NCI-H2107 treated with DMSO at 0.1 percent for 48 hours (cell line): ENCODE measurements around the gene ZNF407.
A peak's percentile ranks its signal among the peaks of the same experiment; 100 is the strongest.
"Not testable (repeated sequence)": the region's sequence is repeated elsewhere in the genome, so short reads cannot be mapped to it uniquely, and the experiment has no call there.

ENCODE experiments used
- DNase-seq: peaks from one replicate; lab custom pipeline; 2025; ENCODE audit not compliant: unreplicated experiment; lab: John Stamatoyannopoulos, UW

Gene ZNF407

GRCh38 chr18:74951165-74951760 lies 353.6 kb downstream of the ZNF407 start:
- no peak for DNase-seq

GRCh38 chr18:74957588-74958224 lies 360.0 kb downstream of the ZNF407 start:
- DNase-seq, result peak; percentile 85

GRCh38 chr18:74959216-74959615 lies 361.5 kb downstream of the ZNF407 start:
- no peak for DNase-seq

- DNase-seq, result no peak
These were observed 363.9 kb downstream of the ZNF407 start for GRCh38 chr18:74961596-74961995.

- DNase-seq, result peak; percentile 90
These were observed 366.3 kb downstream of the ZNF407 start for GRCh38 chr18:74963820-74964446.

GRCh38 chr18:74965682-74966081 lies 368.0 kb downstream of the ZNF407 start:
- DNase-seq, result no peak

- no peak for DNase-seq
These were observed 369.8 kb downstream of the ZNF407 start for GRCh38 chr18:74967438-74967837.

GRCh38 chr18:74967979-74968378 lies 370.3 kb downstream of the ZNF407 start:
- no peak for DNase-seq

GRCh38 chr18:74971358-74971757 lies 373.7 kb downstream of the ZNF407 start:
- not testable (repeated sequence) for DNase-seq

- not testable (repeated sequence) for DNase-seq
These were observed 374.1 kb downstream of the ZNF407 start for GRCh38 chr18:74971776-74972175.

GRCh38 chr18:74972354-74972753 lies 374.7 kb downstream of the ZNF407 start:
- no peak for DNase-seq

GRCh38 chr18:74975001-74975400 lies 377.3 kb downstream of the ZNF407 start:
- no peak for DNase-seq

- DNase-seq, result peak; percentile 54
These were observed 378.8 kb downstream of the ZNF407 start for GRCh38 chr18:74976331-74976909.

- DNase-seq, result no peak
These were observed 379.4 kb downstream of the ZNF407 start for GRCh38 chr18:74977041-74977440.

- DNase-seq, result no peak
These were observed 383.0 kb downstream of the ZNF407 start for GRCh38 chr18:74980669-74981068.

- DNase-seq, result no peak
These were observed 383.8 kb downstream of the ZNF407 start for GRCh38 chr18:74981476-74981875.

- DNase-seq, result peak; percentile 5
These were observed 385.4 kb downstream of the ZNF407 start for GRCh38 chr18:74982946-74983635.

- DNase-seq, result no peak
These were observed 391.5 kb downstream of the ZNF407 start for GRCh38 chr18:74989134-74989533.

GRCh38 chr18:74990563-74991081 lies 393.0 kb downstream of the ZNF407 start:
- peak; percentile 92 for DNase-seq

- no peak for DNase-seq
These were observed 397.1 kb downstream of the ZNF407 start for GRCh38 chr18:74994502-74995418.
